C4-2B (cell line): Measurements from ENCODE around the gene PIK3C2G.

Experiments used
- ZFX ChIP-seq: fragments of 450-650 bp; IDR thresholded peaks from 2 replicates; pipeline ENCODE4 v1.6.1; 2017
- TF ChIP-seq, protein P1 (sequence below): fragments of 450-650 bp; conservative IDR thresholded peaks from 2 replicates; pipeline ENCODE4 v1.5.1; 2017; ENCODE audit warnings: mild to moderate bottlenecking

DNA sequence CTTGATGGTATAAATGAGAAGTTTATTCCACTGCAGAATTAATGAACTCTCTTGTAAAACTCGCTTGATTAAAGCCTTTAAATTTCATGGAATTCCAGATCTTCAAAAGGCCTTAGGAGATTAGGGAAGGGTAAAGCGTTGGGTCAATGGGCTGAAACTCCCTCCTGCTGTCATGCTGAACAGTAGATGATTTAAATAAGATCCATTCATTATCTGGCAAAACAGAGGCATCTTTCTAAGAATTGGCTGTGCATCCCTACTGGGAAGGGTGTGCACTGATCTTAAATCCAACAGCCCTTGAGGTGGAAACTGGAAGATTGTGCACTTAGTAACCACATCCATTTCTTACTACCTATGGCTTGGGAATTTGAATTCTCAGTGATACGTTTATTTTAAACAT lies 420.5 kb downstream of the PIK3C2G start:
- TF ChIP-seq, protein P1, sequence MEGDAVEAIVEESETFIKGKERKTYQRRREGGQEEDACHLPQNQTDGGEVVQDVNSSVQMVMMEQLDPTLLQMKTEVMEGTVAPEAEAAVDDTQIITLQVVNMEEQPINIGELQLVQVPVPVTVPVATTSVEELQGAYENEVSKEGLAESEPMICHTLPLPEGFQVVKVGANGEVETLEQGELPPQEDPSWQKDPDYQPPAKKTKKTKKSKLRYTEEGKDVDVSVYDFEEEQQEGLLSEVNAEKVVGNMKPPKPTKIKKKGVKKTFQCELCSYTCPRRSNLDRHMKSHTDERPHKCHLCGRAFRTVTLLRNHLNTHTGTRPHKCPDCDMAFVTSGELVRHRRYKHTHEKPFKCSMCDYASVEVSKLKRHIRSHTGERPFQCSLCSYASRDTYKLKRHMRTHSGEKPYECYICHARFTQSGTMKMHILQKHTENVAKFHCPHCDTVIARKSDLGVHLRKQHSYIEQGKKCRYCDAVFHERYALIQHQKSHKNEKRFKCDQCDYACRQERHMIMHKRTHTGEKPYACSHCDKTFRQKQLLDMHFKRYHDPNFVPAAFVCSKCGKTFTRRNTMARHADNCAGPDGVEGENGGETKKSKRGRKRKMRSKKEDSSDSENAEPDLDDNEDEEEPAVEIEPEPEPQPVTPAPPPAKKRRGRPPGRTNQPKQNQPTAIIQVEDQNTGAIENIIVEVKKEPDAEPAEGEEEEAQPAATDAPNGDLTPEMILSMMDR: no peak
- TF ChIP-seq ZFX: no peak
